HG02852 (cell line): ENCODE data around the gene TMED10.
"Not testable (repeated sequence)": the region's sequence is repeated elsewhere in the genome, so short reads cannot be mapped to it uniquely, and the experiment has no call there.

ENCODE experiments used
- ATAC-seq: cut with Tn5 transposase; IDR thresholded peaks from one replicate; pipeline ENCODE4 v1.9.1; 2021; ENCODE audit warnings: mild to moderate bottlenecking, moderate library complexity; ENCODE audit not compliant: unreplicated experiment

TMED10 gene

DNA sequence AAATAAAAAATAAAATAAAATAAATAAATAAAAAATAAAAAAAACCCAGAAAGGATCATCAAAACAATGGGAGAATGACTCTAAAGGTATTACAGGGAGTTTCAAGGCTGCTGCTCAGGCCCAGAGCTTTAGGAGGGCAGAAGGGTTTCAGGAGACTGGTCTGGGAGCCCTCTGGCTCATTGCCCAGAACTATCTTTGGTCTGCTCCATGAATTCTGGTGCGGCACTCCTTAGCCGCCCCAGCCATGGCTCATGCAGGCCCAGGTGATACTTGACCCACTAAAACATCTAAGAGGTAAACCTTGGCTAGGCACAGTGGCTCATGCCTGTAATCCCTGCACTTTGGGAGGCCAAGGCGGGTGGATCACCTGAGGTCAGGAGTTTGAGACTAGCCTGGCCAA lies 14.7 kb upstream of the TMED10 start:
- ATAC-seq: no peak

GRCh38 chr14:75190023-75190422 lies 13.6 kb upstream of the TMED10 start:
- ATAC-seq: no peak

DNA sequence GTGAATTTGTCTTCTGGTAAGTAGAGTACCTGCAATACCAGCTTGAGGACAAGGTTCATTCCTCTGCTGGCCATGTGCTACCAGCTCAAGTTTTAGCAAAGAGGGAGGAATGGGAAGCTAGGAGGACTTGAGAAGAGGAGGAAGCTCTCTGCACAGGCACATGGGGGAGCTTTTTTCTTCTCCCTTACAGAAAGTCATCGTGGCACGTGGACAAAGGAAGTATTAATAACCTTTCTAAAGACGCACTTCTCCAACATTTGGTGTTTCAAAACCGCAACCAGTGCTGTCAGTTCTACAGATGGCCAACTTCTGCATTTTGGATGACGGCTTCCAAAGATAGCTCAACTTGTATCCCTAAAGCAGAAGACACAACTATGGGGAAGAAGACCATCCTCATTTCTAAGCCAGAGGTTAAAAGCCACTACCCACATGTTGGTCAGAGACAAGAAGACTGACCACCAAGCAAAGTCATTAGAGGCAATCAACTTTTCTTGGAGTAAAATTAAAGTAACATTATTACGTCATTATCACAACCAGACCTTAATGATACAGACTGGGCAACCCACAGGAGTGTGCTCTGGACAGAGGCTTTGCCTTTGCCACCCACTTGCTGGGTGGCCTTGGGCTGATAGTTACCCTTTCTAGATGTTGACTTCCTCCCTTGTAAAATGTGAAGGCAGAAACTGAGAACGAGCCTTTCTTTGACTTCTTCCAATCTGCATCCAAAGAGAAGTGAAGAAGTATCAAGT lies 12.3 kb upstream of the TMED10 start:
- ATAC-seq: no peak

DNA sequence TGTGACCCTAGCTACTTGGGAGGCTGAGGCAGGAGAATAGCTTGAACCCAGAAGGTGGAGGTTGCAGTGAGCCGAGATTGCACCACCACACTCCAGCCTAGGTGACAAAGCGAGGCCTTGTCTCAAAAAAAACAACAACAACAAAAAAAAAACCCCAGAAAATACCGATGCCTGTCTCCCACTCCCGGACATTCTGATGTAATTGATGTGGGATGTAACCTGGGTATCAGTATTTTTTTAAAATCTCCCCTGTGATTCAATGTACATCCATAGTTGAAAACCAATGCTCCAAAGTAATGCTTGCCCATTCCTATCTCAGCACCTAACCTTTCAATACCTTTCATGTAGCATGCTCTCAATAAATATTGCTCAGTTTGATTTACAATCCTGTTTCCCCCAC lies 11.7 kb upstream of the TMED10 start:
- no peak for ATAC-seq

DNA sequence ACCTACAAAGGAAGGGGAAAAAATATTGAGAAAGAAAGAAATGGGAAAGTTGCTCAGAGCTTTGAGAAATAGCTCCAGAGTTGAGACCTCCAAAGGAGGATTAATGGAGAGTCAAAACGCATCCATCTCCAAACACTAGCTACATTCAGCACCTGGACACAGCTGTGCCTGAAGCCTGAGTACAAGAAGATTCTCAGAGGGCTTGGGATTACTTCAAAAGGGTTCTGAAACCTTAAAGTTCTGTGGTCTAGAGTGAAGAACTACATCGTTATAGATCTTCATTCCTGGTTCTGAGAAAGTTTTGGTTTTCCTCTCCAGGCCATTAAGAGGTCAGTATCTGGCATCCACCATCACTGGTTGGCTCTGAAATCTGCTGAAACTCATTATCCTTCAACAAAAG lies 10.5 kb upstream of the TMED10 start:
- no peak for ATAC-seq

DNA sequence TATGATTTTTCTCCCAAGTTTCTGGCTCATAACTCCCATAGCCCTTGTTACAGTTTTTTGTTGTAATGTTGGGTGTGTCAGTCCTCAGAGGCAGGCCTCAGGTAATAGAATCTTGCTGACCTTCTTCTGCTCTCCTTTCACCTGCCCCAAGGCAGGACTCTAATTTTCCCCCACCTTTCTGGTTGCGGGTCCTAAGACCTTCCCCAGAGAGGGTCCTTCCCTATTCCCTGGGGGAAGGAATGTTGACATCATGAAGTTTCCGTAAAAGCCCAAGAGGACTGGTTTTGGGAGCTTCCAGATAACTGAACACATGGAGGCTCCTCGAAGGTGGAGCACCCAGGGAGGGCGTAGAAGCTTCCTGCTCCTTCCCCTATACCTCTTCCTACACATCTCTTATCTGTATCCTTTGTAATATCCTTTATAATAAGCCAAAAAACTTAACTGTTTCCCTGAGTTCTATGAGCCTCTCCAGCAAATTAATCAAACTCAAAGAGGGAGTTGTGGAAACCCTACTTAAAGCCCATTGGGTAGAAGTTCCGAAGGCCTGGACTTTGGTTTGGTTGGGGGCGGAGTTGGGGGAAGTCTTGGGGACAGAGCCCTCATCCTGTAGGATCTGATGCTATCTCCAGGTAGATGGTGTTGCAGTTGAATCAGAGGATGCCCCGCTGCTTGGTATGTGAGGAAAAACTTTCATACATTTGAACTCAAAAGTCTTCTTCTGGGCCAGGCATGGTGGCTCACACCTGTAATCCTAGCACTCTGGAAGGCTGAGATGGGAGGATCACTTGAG lies 9.0 kb upstream of the TMED10 start:
- ATAC-seq: no peak

- no peak for ATAC-seq
Observed at GRCh38 chr14:75184492-75184891, 8.1 kb upstream of the TMED10 start.

- ATAC-seq: no peak
Observed at GRCh38 chr14:75184039-75184438, 7.6 kb upstream of the TMED10 start.

- ATAC-seq: no peak
Observed at GRCh38 chr14:75183225-75183624, 6.8 kb upstream of the TMED10 start.

GRCh38 chr14:75182821-75183220 lies 6.4 kb upstream of the TMED10 start:
- no peak for ATAC-seq

- not testable (repeated sequence) for ATAC-seq
Observed at GRCh38 chr14:75182163-75182562, 5.8 kb upstream of the TMED10 start.

DNA sequence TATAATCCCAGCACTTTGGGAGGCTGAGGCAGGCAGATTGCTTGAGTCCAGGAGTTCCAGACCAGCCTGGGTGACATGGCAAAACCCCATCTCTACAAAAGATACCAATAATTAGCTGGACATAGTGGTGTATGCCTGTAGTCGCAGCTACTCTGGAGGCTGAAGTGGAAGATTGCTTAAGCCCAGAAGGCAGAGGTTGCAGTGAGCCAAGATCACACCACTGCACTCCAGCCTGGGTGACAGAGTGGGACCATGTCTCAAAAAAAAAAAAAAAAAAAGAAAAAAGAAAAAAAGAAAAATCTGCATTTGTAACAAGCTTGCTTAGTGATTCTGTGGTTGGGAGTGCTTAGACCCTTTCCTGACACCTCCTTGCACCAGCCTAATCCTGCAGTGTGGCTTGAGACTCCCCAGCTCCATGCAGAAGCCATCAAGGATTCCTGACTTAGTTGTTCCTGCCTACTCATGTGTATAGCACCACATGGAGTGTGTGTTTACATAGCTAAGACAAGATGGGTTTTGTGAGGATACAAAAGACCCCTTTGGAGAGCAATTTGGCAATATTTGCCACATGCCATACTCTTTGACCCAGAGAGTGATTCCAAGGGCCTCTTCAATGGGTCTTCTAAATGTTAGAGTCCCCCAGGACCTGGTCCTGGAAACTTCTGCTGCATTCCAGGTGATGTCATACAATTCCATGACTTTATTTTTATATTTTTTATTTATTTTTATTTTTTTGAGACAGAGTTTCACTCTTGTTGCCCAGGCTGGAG lies 5.1 kb upstream of the TMED10 start:
- ATAC-seq: no peak

GRCh38 chr14:75175677-75176141 lies 703 bp downstream of the TMED10 start:
- peak; percentile 3 for ATAC-seq

GRCh38 chr14:75174066-75174465 lies 2.3 kb downstream of the TMED10 start:
- no peak for ATAC-seq

DNA sequence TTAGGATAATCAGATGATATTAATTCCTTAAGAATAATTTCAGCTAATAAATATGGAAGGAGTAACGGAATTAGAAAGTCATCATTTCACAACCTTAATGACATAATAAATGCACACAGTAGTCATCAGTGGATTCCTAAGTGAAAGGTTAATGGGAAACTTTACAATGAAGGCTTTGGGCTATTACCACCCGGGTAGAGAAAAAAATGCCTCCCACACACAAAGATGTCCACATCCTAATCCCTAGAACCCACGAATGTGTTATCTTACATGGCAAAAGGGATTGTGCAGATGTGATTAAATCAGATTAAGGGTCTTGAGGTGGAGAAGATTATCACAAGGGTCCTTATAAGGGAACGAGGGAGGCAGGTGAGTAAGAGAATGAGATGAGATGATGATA lies 5.6 kb downstream of the TMED10 start:
- no peak for ATAC-seq

- no peak for ATAC-seq
Observed at GRCh38 chr14:75168586-75169335, 7.7 kb downstream of the TMED10 start.

DNA sequence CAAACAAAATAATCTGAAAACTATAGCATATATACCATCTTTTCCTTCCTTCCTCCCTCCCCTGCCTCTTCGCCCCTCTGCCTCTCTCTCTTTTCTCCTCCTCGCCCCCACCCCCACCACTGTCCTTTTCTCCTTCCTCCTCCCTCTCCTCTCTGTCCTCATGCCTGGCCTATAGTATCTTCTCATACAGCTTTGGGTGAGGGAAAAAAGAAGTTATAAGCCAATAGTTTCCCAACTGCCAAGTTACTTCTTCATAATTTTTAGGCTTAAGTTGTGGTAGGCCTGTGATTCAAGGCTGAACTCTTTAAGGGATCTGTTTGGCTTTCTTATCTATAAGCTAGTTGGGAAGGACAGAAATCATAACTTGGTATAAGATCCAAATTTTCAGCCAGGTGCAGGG lies 9.1 kb downstream of the TMED10 start:
- ATAC-seq: no peak

DNA sequence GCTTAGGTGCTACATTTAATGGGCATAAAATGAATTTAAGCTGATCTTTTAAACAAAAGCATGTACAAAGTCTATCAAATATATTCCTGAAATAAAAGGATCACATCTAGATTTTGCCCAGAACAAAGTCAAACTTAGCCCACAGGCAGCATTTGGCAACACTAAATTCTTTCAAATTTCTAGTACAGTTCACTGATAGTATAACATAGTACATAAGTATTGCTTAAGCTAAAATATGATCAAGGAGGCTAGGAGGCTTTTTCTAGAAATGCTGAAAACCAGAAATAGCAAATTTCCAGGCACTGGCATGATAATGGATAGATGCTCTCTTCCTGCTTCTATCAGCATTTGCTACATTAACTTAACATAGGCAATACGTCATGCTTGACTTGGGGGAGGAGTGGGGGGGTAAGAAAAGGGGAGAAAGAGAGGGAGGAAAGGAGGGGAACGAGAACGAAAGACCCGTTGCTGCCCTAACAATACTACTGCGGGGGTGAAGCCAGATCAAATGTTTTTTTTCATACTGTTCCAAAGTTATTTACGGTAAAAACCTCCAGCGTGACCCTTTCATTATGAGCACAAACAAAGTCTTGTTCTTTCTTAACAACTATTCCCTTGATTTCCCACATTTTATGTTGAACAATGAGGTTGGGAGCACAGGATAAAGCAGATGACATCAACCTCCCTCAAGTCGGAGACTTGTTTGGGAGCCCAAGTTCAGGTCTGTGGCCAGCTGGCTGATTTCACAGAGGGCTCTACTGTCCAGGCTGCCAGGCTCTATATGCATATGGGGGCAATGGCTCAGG lies 10.6 kb downstream of the TMED10 start:
- ATAC-seq: no peak

GRCh38 chr14:75164809-75165208 lies 11.6 kb downstream of the TMED10 start:
- ATAC-seq: no peak

- ATAC-seq: no peak
Observed at GRCh38 chr14:75163677-75164076, 12.7 kb downstream of the TMED10 start.
